Activated CD8-positive, alpha-beta memory T cell treated with anti-CD3 and anti-CD28 coated beads for 48 hours (primary cell): Measurements from ENCODE around the gene UBE2R2.
"Not testable (repeated sequence)": the region's sequence is repeated elsewhere in the genome, so short reads cannot be mapped to it uniquely, and the experiment has no call there.

ENCODE experiments used
- DNase-seq, 3 experiments: peaks; one replicate each; pipeline ENCODE4 v3.0.0-alpha.2; 2020; ENCODE audit warnings: low read depth in 2 of 3, low spot score in 2 of 3

Gene UBE2R2

GRCh38 chr9:33837138-33837537 lies 20.2 kb downstream of the UBE2R2 start:
- DNase-seq, result no peak

GRCh38 chr9:33840381-33840780 lies 23.4 kb downstream of the UBE2R2 start:
- DNase-seq, result no peak

- DNase-seq, result no peak
These were observed 26.5 kb downstream of the UBE2R2 start for GRCh38 chr9:33843312-33843961.

- no peak for DNase-seq
These were observed 29.3 kb downstream of the UBE2R2 start for GRCh38 chr9:33846231-33846630.

- DNase-seq, result not testable (repeated sequence)
These were observed 30.9 kb downstream of the UBE2R2 start for GRCh38 chr9:33847894-33848205.

- DNase-seq, result no peak
These were observed 33.3 kb downstream of the UBE2R2 start for GRCh38 chr9:33850267-33850629.

- DNase-seq, result no peak
These were observed 33.7 kb downstream of the UBE2R2 start for GRCh38 chr9:33850677-33851076.

- no peak for DNase-seq
These were observed 34.3 kb downstream of the UBE2R2 start for GRCh38 chr9:33851301-33851700.

GRCh38 chr9:33852216-33852826 lies 35.4 kb downstream of the UBE2R2 start:
- DNase-seq, result no peak

- no peak for DNase-seq
These were observed 39.3 kb downstream of the UBE2R2 start for GRCh38 chr9:33856247-33856646.

GRCh38 chr9:33858423-33858822 lies 41.5 kb downstream of the UBE2R2 start:
- DNase-seq, result no peak

- no peak for DNase-seq
These were observed 43.4 kb downstream of the UBE2R2 start for GRCh38 chr9:33860200-33860871.

- no peak for DNase-seq
These were observed 45.0 kb downstream of the UBE2R2 start for GRCh38 chr9:33861917-33862453.

GRCh38 chr9:33863027-33863426 lies 46.1 kb downstream of the UBE2R2 start:
- not testable (repeated sequence) for DNase-seq

GRCh38 chr9:33867747-33868439 lies 50.9 kb downstream of the UBE2R2 start:
- DNase-seq, result no peak

- no peak for DNase-seq
These were observed 51.5 kb downstream of the UBE2R2 start for GRCh38 chr9:33868440-33868973.

GRCh38 chr9:33869243-33869642 lies 52.3 kb downstream of the UBE2R2 start:
- not testable (repeated sequence) for DNase-seq

- no peak for DNase-seq
These were observed 60.9 kb downstream of the UBE2R2 start for GRCh38 chr9:33877727-33878489.

GRCh38 chr9:33878691-33879366 lies 61.9 kb downstream of the UBE2R2 start:
- no peak for DNase-seq
